K562 (cell line): Measurements from ENCODE around the gene SYNCRIP. TPM values are rescaled to one million over a fixed set of nuclear protein-coding genes. Genes with fewer than 3 reads are reported as not detected.

Experiments used
- ARHGAP35 ChIP-seq: fragments of 450-650 bp; IDR thresholded peaks from 2 replicates; pipeline ENCODE4 v1.6.1; 2018; ENCODE audit not compliant: partially characterized antibody
- BHLHE40 ChIP-seq: IDR thresholded peaks from 2 replicates; pipeline ENCODE4 v1.6.1; 2011; ENCODE audit warnings: low read length, improper control_type of control experiment
- BRD4 ChIP-seq: fragments of 200-600 bp; sonication (generic); IDR thresholded peaks from 2 replicates; pipeline ENCODE4 v1.6.1; 2017; ENCODE audit warnings: inconsistent platforms
- CBX1 ChIP-seq: sonication (generic); IDR thresholded peaks from 2 replicates; pipeline ENCODE4 v1.6.1; 2016; ENCODE audit warnings: antibody characterized with exemption, low read depth, mild to moderate bottlenecking
- CBX2 ChIP-seq: fragments of 200-600 bp; sonication (generic); IDR thresholded peaks from one replicate; pipeline ENCODE4 v1.6.1; 2012; ENCODE audit warnings: mild to moderate bottlenecking, low read length, inconsistent platforms; ENCODE audit not compliant: insufficient read depth, poor library complexity, severe bottlenecking
- EWSR1 ChIP-seq: fragments of 450-650 bp; IDR thresholded peaks from 2 replicates; pipeline ENCODE4 v1.6.1; 2018; ENCODE audit warnings: borderline replicate concordance, mild to moderate bottlenecking, low read depth, moderate library complexity; ENCODE audit not compliant: partially characterized antibody
- FOXP1 ChIP-seq: sonication (generic); formaldehyde crosslinking; IDR thresholded peaks from 2 replicates; pipeline ENCODE4 v1.8.0; 2022; ENCODE audit warnings: mild to moderate bottlenecking, missing genetic modification reagents
- GABPB2 ChIP-seq: fragments of 250-450 bp; sonication (Bioruptor Pico); conservative IDR thresholded peaks from 2 replicates; pipeline ENCODE4 v1.5.1; 2021; ENCODE audit warnings: mild to moderate bottlenecking
- GATAD2B ChIP-seq: fragments of 450-650 bp; IDR thresholded peaks from 2 replicates; pipeline ENCODE4 v1.6.1; 2017; ENCODE audit warnings: mild to moderate bottlenecking, borderline replicate concordance
- HDGF ChIP-seq: fragments of 450-650 bp; IDR thresholded peaks from 2 replicates; pipeline ENCODE4 v1.6.1; 2016
- IFI16 ChIP-seq: fragments of 250-450 bp; sonication (Bioruptor Pico); IDR thresholded peaks from 2 replicates; pipeline ENCODE4 v2.1.2; 2022; ENCODE audit warnings: mild to moderate bottlenecking, inconsistent platforms
- LARP7 ChIP-seq: fragments of 450-650 bp; IDR thresholded peaks from 2 replicates; pipeline ENCODE4 v1.6.1; 2016
- MCM7 ChIP-seq, 2 experiments: fragments of 450-650 bp; IDR thresholded peaks; 2 replicates each; pipeline ENCODE4 v1.6.1; 2016 to 2018
- POLR3G ChIP-seq: IDR thresholded peaks from 2 replicates; pipeline ENCODE4 v1.6.1; 2011; ENCODE audit not compliant: insufficient read length, insufficient replicate concordance; ENCODE audit errors: extremely low read depth
- RERE ChIP-seq: sonication (generic); formaldehyde crosslinking; IDR thresholded peaks from 2 replicates; pipeline ENCODE4 v1.8.0; 2023; ENCODE audit warnings: missing genetic modification reagents, mild to moderate bottlenecking, borderline replicate concordance
- SMAD1 ChIP-seq: fragments of 150-350 bp; IDR thresholded peaks from 2 replicates; pipeline ENCODE4 v1.6.1; 2014; ENCODE audit warnings: low read length, low read depth; ENCODE audit not compliant: partially characterized antibody
- SMARCA4 ChIP-seq: fragments of 450-650 bp; IDR thresholded peaks from 2 replicates; pipeline ENCODE4 v1.6.1; 2016
- SNAPC5 ChIP-seq: fragments of 250-450 bp; sonication (Bioruptor Pico); IDR thresholded peaks from 2 replicates; pipeline ENCODE4 v1.8.0; 2021; ENCODE audit warnings: moderate library complexity, mild to moderate bottlenecking, inconsistent platforms
- XRCC4 ChIP-seq: IDR thresholded peaks from one replicate; pipeline ENCODE4 v1.6.1; 2011; ENCODE audit not compliant: insufficient read depth, insufficient read length; ENCODE audit errors: extremely low read depth
- ZNF212 ChIP-seq: fragments of 450-650 bp; formaldehyde crosslinking; IDR thresholded peaks from 2 replicates; pipeline ENCODE4 v1.4.0; 2020; ENCODE audit warnings: mild to moderate bottlenecking
- polyA plus RNA-seq, 8 experiments: library from polyadenylated mRNA; depleted of rRNA in 4 of 8; stranded (reverse) in 5 of 8; unstranded in 3 of 8; fragments of >200 nt; fragmentation: Nextera tagmentation in 2 of 8; fragmentation: Illumina TruSeq in 1 of 8; extraction: Ambion mirVana in 2 of 8; extraction: Trizol in 1 of 8; gene quantifications; 2 replicates each; pipeline versions ENCODE4 v1.2.1 to v1.2.3, GENCODE V29; 2011 to 2014; ENCODE audit warnings: inconsistent platforms in 1 of 8, missing spikeins in 1 of 8
- total RNA-seq, 7 experiments: library from RNA; depleted of rRNA in 6 of 7; stranded (reverse); fragments of >200 nt in 6 of 7; fragmentation: Illumina TruSeq in 2 of 7; extraction: Trizol in 2 of 7; gene quantifications; 2 replicates each; pipeline versions ENCODE4 v1.2.1 to v1.2.3, GENCODE V29; 2011 to 2021; ENCODE audit warnings: low replicate concordance in 1 of 7

Gene SYNCRIP
- total and polyA plus RNA-seq, 9 of the 15 experiments (the other 6 are each of a cell fraction or from before 2014, with no cell fraction given) = 46.5 to 295 (median 140) TPM

- TF ChIP-seq RERE (no peak), BRD4 (no peak), LARP7 (no peak), POLR3G (no peak), EWSR1 (no peak), FOXP1 (CRISPR knock-in tag) (peak; percentile 87), CBX2 (no peak), CBX1 (peak; percentile 72), XRCC4 (no peak), ZNF212 (CRISPR knock-in tag) (no peak), GABPB2 (CRISPR knock-in tag) (no peak), MCM7 (IDR thresholded peaks at IDR 0.05) (no peak), SNAPC5 (CRISPR knock-in tag) (no peak), HDGF (no peak), BHLHE40 (peak; percentile 91), SMAD1 (peak; percentile 23), ARHGAP35 (no peak), GATAD2B (0 out of 2 replicates have a peak, but pooled peaks have one; percentile 48), SMARCA4 (no peak), IFI16 (no peak)
These were observed 49.1 kb downstream of the SYNCRIP start, which contains the start of gene SNX14 (continued) for GRCh38 chr6:85593438-85594196.
